ENCODE measurements around the gene AMER2.
"Not testable (repeated sequence)": the region's sequence is repeated elsewhere in the genome, so short reads cannot be mapped to it uniquely, and the experiment has no call there.

Gene AMER2

DNA sequence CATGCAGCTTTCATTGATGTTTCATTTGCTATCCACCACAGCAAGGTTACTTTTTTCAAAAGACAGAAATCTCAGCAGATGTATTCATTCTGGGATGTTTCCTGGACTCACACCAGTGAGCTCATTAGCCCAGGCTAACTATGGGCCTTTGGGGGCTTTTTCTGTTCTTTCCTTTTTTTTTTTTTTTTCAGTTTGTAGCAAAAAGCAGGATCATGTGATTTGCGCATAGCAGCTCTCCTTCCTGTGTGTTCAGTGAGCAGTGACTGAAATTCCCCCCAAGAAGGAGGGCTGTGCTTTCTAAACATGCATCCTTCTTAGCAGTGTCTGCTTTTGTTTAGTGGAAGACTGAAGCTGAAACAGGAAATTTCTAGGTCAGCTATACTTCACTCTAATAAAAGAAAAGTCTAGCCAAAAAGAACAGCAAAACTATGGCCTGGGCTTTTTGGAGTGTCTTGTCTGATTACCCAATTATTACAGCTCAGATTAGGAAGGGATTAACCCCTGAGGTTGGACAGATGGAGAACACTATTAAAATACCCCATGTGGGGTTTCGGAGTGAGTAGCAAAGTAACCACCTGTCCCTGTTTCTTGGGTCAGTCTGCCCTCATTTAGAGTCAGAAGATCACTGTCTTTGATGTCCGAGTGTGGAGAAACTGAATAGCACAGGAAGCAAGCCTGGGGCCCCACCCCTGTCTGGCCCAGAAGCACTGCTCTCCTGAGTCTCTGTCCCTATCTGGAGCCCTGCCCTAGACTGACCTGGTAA is 8.9 kb upstream of the AMER2 start:
- DNase-seq (ENCODE audit: low read depth): no peak

DNA sequence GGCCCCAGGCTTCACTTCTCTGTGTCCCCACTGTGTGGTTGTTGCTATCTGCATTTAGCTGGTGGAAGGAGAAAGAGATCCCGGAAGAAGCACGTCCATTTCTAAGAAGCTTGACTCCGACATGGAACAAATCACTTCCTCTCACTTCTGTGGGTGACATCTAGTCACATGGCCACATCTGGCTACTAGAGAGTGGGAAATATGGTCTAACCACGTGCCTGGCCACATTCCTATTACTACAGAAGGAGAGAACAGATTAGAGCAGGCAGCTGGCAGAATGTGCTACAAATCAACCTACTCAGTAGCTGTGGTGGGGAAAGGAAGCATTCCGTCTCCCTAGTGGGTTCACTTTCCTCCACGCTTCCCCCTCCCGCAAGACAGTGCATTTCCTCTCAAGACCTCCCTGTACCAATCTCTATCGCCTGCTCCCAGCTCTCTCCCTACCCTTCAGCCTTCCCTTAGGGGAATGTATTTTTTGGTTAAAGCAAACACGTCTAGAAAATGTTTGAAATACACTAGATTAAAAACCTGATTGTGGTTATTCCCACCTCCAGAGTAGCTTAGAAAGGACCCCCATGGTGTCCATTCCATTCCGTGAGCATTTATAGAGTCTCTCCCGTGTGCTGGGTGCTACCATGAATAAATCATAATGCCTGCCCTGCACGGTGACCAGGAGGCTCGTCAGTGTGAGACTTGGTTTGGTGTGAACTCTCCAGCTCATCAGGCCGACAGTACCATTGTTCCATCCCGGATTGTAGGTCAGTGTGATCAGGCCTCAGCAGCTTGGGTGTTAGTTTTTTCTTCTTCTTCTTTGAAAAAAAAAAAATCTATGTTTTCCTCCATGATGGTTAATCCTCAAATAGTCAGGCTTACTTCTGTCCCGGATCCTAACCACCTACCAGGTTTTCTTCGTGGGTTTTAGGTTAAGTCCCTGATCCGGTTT is 8.0 kb upstream of the AMER2 start:
- DNase-seq (ENCODE audit: low read depth): no peak

DNA sequence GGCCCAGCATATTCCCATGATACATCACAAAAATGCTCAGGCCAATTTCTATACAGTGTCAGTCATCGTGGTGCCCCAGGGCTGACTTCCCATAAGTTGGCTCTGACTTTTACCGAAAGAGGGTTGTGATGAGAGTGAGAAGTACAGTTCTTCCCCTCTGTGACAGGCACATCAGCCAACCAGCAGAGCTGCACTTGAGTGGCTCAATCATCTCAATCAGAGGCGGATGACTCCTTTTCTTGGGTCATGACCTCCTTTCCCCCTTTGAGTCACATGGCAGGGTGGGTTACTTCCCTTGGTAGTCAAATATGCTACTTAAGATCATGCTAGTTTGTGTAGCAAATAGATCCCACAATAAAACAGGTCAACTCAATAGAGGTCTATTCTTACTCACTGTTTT is 6.9 kb upstream of the AMER2 start:
- DNase-seq (ENCODE audit: low read depth): no peak

DNA sequence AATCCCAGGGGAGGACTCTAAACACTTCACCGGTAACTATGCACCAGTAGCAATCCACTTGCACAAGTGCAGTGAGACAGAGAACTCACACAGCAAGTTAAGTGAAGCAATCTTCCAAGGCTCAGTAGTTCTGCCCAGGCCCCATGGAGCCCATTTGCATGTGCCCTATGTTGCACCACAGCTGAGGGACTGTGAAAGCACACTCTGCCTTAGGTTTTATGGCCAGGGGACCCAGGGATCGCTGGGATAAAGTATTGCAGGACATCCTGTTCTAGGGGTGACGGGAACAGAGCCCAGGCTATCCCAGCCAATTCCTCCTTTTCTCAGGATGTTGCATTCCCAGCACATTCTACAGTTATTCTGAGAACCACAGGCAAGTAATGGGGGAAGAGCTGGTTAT is 6.0 kb upstream of the AMER2 start:
- no peak for DNase-seq (ENCODE audit: low read depth)

DNA sequence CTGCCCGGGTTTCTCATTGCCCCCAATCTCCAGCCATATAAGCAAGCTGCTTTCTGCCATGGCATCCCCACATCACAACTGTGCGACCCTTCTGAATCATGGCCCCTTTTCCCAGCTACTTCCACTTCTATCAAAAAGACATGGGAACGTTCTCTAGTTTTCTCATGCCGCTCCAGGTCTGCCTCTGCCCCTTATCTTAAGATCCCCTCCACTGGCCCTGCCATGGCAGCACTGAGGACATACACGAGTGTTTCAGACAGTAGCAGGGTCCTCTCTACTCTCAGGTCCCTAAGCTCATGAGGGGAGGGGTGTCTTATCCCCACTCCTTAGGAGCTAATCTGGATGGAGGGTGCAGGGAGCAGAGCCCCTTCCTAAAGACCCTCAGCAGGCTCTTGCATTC is 5.5 kb upstream of the AMER2 start:
- DNase-seq (ENCODE audit: low read depth): no peak

DNA sequence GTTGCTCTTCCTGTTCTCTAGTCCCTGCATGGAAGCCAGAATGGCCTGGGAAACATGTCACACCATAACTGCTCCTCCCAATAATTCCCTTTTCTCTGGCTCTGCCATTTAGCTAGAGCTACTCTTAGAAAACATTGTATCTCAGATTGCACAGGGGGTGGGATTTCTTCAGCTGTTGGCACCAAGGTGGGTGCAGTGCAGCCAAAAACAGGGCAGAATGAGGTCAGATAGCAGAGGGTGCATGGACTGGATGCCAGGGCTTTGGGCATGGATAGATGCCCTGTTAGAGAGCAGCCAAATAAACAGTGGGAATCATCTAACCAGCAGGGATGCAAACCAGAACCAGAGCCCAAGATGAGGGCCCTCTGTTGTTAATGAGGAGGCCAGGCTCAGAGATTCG is 4.9 kb upstream of the AMER2 start:
- no peak for DNase-seq (ENCODE audit: low read depth)

DNA sequence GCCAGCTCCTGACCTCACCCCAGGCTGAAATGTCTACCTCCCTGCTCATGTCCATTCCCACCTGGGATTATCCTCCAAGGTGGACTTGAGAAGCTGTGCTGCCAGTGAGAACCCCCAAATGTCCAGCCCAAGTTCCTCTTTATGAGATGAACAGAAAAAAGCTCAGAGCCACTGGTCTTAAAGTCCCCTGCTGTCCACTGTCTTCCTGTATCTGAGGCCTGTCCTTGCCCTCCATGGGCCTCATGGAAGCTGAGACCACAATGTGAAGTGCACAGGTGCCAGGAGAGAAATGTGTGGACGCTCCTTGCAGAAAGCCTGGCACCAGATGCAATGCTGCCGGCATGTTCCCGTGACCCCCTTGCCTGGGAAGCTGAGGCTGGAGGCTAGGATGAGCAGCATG is 3.3 kb upstream of the AMER2 start:
- no peak for DNase-seq (ENCODE audit: low read depth)

DNA sequence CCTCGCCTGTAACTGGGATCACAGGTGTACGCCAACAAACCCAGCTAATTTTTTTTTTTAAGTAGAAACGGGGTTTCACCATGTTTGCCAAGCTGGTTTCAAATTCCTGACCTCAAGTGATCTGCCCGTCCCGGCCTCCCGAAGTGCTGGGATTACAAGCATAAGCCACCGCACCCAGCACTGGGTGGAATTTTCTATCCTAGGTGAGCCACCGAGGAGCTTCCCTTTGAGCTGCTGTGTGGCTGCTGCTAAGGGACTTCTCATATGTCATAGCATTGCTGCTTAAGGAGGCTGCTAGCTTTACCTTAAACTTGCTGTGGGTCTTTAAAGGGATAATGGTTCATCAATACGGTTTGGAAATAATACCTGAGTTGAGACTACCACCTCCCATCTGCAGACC is 2.9 kb upstream of the AMER2 start:
- DNase-seq (ENCODE audit: low read depth): no peak

DNA sequence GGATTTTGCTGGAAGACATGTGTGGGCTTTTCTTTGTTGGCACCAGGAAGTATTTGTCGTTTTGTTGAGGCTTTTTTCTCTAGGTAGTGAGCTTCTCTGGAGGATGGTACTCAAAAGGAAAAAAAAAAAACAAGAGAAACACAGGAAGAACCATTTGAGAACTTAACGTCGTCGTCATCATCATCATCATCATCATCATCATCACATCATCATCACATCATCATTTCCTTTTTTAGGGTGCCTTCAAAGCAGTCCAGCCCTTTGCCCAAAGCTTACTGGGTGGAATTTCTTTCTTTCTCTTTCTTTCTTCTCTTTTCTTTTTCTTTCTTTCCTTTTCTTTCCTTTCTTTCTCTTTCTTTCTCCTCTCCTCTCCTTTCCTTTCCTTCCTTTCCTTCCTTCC is 2.2 kb upstream of the AMER2 start:
- DNase-seq (ENCODE audit: low read depth): no peak

DNA sequence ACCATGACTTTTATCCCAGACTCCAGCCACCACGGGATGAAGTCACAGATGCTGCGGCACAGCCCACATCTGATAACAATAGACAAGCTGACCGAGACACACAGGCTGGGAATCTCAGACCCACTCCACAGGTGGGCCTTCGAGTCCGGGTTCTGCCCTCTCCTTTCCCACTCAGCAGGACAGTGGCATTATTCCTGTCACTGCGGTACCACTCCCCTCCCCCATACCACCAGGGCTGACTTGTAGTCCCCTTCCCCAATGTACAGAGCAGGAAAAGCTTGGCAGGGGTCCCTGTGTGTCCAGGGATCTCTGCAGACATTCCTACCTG is 179 bp upstream of the AMER2 start:
- no peak for DNase-seq (ENCODE audit: low read depth)

DNA sequence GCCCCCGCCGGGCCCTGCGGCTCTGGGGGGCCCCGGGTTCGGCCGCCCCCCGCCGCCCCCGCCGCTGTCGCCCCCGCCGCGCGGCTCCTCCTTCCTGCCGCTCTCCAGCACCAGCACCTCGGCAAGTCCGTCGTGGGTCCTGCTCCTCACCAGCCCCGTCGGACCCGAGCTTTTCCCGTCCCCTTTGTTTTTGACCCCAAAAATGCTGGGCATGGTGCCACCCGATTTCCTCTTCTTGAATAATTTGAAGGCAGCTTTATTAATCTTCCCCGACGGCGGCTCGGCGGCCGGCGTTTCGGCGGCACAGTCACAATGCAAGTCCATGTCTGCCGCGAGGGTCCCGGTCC is 945 bp downstream of the AMER2 start:
- no peak for DNase-seq (ENCODE audit: low read depth)

DNA sequence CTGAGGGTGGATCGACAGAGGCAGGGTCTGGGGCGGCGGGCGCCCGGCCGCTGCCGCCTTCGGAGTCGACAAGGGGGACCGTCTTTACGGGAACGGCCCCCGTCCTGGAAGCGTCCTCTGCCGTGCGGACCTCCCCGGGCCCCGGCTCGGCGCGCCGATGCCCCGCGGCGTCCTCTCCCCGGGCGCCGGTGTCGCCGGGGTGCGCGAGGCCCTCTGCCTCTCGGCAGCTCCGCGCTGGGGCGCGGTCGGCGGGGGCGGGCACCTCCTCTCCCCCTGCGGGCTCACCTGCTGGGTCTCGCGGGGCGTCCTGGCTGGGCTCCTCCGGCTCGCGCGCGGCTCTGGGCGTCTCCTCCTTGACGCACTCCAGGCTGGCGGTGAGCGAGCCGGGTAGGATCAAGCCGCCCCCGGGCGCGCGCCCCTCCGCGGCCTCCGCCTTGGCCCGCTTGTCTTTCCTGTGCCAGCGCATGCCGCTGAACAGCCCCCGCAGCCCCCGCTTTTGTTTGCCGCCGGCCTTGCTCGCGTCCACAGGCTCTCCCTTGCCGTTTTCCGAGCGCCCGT is 1.5 kb downstream of the AMER2 start:
- DNase-seq (ENCODE audit: low read depth): no peak

DNA sequence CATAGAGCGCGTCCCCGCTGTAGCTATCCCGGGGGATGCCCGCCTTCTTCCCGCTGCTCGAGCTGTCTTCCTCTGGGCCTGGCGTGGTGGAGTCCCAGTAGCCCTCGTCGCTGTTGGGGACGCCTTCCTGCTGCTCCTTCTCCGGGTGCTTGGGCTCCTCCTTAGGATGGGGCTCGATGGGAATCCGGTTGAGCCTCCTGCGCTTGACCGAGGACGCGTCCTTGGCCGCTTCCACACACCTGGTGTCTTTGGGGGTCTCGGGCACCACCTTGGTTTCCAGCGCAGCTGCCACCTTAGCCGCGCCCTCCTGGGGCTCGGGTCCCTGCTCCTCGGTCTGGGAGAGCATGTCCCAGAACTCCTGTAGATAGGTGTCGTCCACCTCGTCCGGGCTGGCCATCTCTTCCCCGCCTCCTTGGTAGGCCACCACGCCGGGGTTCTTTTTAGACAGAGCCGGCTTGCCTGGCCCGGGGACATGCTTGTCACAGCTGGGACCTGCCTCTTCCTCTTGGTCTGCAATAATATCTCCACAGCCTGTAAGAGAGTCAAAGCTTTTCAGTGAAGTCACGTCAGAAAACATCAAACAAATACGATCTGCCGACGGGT is 2.0 kb downstream of the AMER2 start:
- no peak for DNase-seq (ENCODE audit: low read depth)

DNA sequence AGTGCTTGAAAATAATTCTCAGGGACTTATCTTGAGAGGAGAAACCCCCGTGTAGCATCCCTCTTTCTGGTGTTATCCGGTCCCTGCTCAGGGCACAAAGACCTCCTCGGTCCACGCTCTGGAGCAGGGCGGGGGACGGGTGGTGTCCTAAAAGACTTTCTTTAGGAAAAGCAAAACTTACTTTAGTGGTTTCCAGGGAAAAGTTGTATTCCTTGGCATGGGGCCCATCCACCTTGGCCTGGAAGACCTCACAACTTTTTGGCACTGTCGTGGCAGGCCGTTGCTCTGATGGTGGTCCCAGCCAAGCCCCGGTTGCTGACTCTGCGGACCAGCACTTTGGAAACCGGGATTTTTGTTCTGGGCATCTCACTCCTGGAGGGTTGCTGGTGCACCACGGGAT is 2.7 kb downstream of the AMER2 start:
- no peak for DNase-seq (ENCODE audit: low read depth)

DNA sequence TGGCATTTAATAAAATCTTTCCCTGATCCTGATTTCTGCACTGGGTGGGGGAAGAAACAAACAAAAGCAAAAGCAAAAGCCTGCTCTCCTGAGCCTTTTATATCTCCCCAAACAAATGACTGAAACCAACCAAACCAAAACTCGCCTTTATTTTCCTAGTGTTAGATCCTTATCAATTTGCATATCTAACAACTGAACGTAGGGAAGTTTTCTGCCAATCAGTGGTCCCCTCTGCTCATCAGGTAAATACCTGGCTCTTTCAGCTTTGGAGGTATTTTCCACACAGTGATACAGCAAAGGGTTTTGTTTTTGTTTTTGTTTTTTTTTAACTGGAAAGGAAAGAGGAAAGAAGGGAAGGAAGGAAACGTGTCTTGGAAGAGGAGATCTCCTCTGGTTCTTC is 3.3 kb downstream of the AMER2 start:
- no peak for DNase-seq (ENCODE audit: low read depth)

DNA sequence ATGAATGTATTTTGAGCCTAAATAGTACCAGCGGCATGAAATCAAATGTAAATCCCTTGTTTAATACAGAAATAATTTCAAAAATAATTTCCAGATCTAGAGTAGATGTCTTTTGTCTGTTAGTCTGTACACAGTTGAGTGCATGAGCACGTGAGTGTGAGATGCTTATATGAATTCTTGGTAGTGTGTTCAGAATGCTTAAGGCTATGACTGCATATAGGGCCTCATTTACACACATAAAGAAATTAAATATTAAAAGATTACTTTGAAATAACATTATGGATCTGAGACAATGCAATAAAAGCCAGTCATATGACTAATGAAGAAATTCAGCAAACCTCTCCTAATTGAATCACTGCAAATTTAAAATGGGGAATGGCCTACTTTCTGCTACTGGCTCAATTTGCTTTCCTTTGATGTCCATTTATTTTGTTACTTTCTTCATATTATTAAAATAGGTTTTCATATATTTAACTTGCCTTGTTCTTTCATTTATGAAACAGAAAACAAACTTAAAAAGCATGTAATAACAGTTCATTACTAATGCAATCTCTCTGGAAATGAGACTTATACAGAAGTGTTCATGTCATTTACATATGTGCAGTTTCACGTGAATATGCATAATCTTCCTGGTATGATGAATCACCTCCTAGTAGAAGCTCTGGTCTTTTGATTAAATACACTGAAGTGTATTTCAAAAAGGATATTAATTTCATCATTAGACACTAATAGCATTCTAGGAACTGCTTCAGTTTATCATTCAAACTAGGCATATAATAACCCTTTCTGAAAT is 4.5 kb downstream of the AMER2 start:
- no peak for DNase-seq (ENCODE audit: low read depth)

DNA sequence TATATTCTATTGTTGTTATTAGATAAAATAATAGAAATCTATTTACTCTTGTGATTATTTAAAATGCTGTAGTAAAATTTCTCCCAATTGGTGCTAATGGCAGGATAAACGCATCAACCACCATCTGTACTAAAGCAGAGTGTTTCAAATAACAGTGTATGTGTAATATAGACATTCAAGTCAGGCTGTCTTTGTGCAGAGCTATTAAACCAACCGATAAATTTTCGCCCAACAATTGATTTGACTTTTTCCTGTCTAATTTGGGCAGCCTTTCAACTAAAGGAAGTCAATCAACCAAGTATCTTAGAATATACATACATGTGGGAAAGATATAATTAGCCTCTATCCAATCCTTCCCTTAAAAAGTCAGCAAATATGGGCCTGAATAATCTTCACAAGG is 5.8 kb downstream of the AMER2 start:
- DNase-seq (ENCODE audit: low read depth): no peak

DNA sequence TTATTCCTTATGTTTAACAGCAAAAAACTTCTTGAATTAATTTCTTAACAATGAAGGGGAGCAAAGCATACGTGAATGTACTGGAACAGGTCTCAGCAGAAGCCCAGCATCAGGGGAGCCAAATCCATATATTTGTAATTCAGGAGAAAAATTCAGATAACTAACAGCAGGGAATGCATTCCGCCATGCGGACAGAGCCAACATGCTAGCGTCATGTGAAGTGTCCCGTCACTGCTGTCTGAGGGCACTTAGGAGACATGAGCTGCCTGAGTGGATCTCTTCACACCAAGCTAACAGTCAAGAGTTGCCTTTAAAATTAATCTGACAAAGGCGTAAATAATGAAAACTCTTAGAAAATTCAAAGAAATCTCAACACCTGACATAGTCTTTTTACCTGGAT is 6.4 kb downstream of the AMER2 start:
- DNase-seq (ENCODE audit: low read depth): no peak

DNA sequence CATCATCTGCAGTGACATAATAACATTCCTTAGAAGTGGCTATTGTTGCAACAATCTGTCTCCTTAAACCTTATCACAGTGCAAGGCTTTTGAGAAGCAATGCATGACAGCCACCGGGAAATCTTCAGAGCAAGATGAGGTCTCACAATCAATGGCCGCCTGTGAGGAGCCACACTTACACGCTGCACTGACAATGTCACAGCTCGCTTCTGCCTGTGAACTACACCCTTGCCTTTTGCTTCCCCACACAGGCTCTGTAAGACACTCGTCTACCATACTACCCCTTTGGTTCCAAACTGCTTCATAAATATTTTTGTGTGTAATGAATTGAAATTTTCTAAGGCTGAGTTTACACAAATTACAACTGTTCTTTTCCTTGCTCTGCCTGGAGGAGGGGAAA is 6.9 kb downstream of the AMER2 start:
- not testable (repeated sequence) for DNase-seq (ENCODE audit: low read depth)

DNA sequence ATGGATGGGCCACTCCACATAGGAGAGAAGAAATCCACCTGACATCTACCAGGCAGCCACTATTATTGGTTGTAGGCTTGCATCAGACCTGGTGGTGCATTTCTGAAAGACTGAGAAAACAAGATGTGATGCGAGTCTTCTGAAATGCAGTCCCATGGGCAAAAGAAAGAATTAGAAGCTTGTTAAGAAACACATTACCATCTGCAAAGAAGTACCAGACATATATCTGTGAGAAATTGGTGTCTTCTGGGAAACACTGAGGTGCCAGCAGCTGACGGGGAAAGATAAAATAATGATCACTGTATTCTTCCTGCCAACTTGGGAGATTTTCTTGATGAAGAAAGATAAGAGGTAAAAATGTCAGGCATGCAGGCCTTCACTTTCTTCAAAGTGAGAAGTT is 14.4 kb downstream of the AMER2 start:
- DNase-seq (ENCODE audit: low read depth): no peak

DNA sequence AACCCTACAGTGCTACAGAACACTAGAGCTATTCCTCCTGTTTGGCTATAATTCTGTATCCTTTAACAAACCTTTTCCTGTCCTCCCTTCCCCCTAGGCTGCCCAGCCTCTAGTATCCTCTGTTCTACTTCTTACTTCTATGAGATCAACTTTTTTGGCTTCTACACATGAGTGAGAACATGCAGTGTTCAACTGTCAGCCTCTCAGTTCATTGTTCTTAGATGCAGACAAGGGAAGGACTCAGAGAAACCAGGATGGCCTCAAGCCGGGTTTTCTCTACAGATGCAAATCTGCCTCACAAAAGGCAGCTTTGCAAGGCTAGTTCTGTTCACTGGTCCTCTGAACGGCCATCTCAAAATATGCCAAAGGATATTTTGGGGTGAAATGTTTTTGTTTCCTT is 18.4 kb downstream of the AMER2 start:
- no peak for DNase-seq (ENCODE audit: low read depth)

DNA sequence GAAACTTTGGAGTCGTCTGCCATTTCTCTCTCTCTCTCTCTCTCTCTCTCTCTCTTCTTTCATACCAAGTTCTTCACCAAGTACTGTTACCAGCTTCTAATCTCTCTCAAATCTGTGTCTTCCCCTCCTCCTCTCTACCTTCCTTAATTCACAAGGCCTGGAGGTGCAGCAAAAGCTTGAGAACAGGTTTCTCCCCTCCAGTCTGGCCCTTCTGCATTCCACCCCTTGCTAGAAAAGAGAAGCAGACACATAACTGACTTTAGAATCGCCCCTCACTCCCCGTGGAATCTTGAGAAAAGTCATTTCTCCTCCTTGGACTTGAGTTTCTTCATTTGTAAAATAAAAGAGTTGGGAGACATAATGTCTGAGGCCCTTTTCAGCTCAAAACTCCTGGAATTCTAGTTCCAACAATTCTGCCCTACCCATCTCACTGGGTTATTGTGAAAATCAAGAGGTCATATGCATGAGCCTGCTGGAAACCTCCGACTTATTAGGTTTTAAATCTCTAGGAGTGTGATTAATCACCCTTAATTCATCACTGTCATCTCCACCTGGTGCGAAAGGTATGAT is 20.4 kb downstream of the AMER2 start:
- DNase-seq (ENCODE audit: low read depth): no peak
